ENCODE data around the gene MYO1G. TPM values are rescaled to one million over a fixed set of nuclear protein-coding genes. Genes with fewer than 3 reads are reported as not detected.

Gene MYO1G
- total and polyA plus RNA-seq, 9 of the 15 experiments (the other 6 are each of a cell fraction or from before 2014, with no cell fraction given) = 0.03 to 0.62 (median 0.13) TPM; not detected in 1

DNA sequence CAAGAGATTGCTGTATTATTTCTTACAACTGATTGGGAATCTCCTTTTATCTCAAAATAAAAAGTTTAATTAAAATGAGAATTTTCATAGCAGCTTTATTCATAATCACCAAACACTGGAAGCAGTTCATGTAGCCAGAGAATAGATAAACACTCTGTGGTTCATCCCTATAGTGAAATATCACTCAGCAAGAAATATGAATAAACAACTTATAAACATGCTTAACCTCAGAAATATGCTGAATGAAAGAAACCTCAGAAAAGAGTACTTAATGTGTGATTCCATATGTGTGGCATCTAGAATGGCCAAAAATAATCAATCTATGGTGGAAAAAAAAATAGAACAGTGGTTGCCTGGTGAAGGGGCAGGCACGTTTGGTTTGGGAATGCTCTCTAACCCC lies 33.3 kb downstream of the MYO1G start:
- no peak for DNase-seq (ENCODE audit: extremely low read depth in 1 of 4, low spot score in 3 of 4)
- H3K9ac ChIP-seq (ENCODE audit: insufficient read depth in 1 of 2, low read depth in 2 of 2, low read length in 2 of 2) = no peak overlapping the region
- no peak overlapping the region for H3K27ac ChIP-seq (ENCODE audit: extremely low read depth, low read depth, low read length)
- no peak overlapping the region for H3K4me2 ChIP-seq (ENCODE audit: insufficient read depth, low read length)
- TF ChIP-seq, protein P1, sequence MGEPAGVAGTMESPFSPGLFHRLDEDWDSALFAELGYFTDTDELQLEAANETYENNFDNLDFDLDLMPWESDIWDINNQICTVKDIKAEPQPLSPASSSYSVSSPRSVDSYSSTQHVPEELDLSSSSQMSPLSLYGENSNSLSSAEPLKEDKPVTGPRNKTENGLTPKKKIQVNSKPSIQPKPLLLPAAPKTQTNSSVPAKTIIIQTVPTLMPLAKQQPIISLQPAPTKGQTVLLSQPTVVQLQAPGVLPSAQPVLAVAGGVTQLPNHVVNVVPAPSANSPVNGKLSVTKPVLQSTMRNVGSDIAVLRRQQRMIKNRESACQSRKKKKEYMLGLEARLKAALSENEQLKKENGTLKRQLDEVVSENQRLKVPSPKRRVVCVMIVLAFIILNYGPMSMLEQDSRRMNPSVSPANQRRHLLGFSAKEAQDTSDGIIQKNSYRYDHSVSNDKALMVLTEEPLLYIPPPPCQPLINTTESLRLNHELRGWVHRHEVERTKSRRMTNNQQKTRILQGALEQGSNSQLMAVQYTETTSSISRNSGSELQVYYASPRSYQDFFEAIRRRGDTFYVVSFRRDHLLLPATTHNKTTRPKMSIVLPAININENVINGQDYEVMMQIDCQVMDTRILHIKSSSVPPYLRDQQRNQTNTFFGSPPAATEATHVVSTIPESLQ (CRISPR knock-in tag; IDR thresholded peaks at IDR 0.05) = no peak
- TF ChIP-seq, protein P2, sequence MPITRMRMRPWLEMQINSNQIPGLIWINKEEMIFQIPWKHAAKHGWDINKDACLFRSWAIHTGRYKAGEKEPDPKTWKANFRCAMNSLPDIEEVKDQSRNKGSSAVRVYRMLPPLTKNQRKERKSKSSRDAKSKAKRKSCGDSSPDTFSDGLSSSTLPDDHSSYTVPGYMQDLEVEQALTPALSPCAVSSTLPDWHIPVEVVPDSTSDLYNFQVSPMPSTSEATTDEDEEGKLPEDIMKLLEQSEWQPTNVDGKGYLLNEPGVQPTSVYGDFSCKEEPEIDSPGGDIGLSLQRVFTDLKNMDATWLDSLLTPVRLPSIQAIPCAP (CRISPR knock-in tag; IDR thresholded peaks at IDR 0.05; ENCODE audit: borderline replicate concordance) = no peak
- TF ChIP-seq TFAM (CRISPR knock-in tag; conservative IDR thresholded peaks at IDR 0.05) = no peak
- TF ChIP-seq SRSF3 (IDR thresholded peaks at IDR 0.05; ENCODE audit: insufficient read depth, low read length) = no peak
- no peak for TF ChIP-seq NEUROD1 (IDR thresholded peaks at IDR 0.05; ENCODE audit: borderline replicate concordance, low read depth, low read length, partially characterized antibody)
- no peak for TF ChIP-seq MEF2A (IDR thresholded peaks at IDR 0.05; ENCODE audit: control insufficient read depth, low read depth, low read length)
- TF ChIP-seq KAT7 (CRISPR knock-in tag; IDR thresholded peaks at IDR 0.05; ENCODE audit: borderline replicate concordance) = no peak
- TF ChIP-seq, protein P3, sequence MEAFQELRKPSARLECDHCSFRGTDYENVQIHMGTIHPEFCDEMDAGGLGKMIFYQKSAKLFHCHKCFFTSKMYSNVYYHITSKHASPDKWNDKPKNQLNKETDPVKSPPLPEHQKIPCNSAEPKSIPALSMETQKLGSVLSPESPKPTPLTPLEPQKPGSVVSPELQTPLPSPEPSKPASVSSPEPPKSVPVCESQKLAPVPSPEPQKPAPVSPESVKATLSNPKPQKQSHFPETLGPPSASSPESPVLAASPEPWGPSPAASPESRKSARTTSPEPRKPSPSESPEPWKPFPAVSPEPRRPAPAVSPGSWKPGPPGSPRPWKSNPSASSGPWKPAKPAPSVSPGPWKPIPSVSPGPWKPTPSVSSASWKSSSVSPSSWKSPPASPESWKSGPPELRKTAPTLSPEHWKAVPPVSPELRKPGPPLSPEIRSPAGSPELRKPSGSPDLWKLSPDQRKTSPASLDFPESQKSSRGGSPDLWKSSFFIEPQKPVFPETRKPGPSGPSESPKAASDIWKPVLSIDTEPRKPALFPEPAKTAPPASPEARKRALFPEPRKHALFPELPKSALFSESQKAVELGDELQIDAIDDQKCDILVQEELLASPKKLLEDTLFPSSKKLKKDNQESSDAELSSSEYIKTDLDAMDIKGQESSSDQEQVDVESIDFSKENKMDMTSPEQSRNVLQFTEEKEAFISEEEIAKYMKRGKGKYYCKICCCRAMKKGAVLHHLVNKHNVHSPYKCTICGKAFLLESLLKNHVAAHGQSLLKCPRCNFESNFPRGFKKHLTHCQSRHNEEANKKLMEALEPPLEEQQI (IDR thresholded peaks at IDR 0.05) = no peak
- TF ChIP-seq DPF2 (IDR thresholded peaks at IDR 0.05) = no peak
- TF ChIP-seq RUNX1 (IDR thresholded peaks at IDR 0.05; ENCODE audit: low read depth) = no peak
- TF ChIP-seq CBX5 (IDR thresholded peaks at IDR 0.05; ENCODE audit: borderline replicate concordance, low read depth) = no peak
- no peak for TF ChIP-seq ZNF134 (CRISPR knock-in tag; conservative IDR thresholded peaks at IDR 0.05)
- no peak for TF ChIP-seq ZNF121 (CRISPR knock-in tag; conservative IDR thresholded peaks at IDR 0.05)
- no peak for TF ChIP-seq SP2 (IDR thresholded peaks at IDR 0.05; ENCODE audit: extremely low read depth, low read depth, low read length, poor library complexity, severe bottlenecking)
- no peak for TF ChIP-seq NELFE (IDR thresholded peaks at IDR 0.05; ENCODE audit: insufficient read depth, insufficient read length)
- H3K4me1 ChIP-seq (replicated peaks in 1 of 2; ENCODE audit: control insufficient read depth in 2 of 2, insufficient read depth in 2 of 2, low read length in 2 of 2) = no peaks in the 10 kb centered on the region
- in situ Hi-C loops (cut with MboI) (no loop called here), intact Hi-C loops (cut with micrococcal nuclease) (no loop called here)
- no peak for FAIRE-seq
- ChIA-PET CTCF (ENCODE audit: low intra/inter-chr PET ratio) (no interaction called here), POLR2A (no interaction called here)
- ATAC-seq = no peak
- H3K27me3 ChIP-seq (ENCODE audit: control insufficient read depth in 2 of 2, insufficient read depth in 2 of 2, low read length in 2 of 2) = no peaks in the 10 kb centered on the region
- H3K9me1 ChIP-seq (ENCODE audit: control insufficient read depth, insufficient read depth, low read length) = no peaks in the 10 kb centered on the region
- H4K20me1 ChIP-seq (replicated peaks; ENCODE audit: control insufficient read depth, insufficient read depth, low read length) = no peaks in the 10 kb centered on the region
- 17% methylated on average over 1 of the region's 1 CpG for WGBS (ENCODE audit: insufficient coverage, low coverage, missing lambda C conversion rate)
- H3K79me2 ChIP-seq (ENCODE audit: control insufficient read depth, insufficient read depth, low read length) = no peaks in the 10 kb centered on the region
- no peak overlapping the region for H3K4me3 ChIP-seq
- H3K36me3 ChIP-seq (ENCODE audit: control insufficient read depth, insufficient read depth, low read length) = no peaks in the 10 kb centered on the region
- H2AFZ ChIP-seq (ENCODE audit: low read depth, low read length) = no peak overlapping the region
- no peaks in the 10 kb centered on the region for H3K9me3 ChIP-seq (replicated peaks; ENCODE audit: control insufficient read depth, insufficient read depth, low read depth, low read length)
- no TSS peak for BruUV-seq (replicated peaks)
